ENCODE results near the gene MYLK4. TPM values are rescaled to one million over a fixed set of nuclear protein-coding genes. Genes with fewer than 3 reads are reported as not detected.
A peak's percentile ranks its signal among the peaks of the same experiment; 100 is the strongest.

The MYLK4 gene
- total and polyA plus RNA-seq, 2 of the 13 experiments (the other 11 are each of a cell fraction or from before 2014, with no cell fraction given) = 0.26 to 0.29 TPM

- TF ChIP-seq ZNF205 (CRISPR knock-in tag; IDR thresholded peaks at IDR 0.05) = no peak
- TF ChIP-seq TBP (CRISPR knock-in tag; IDR thresholded peaks at IDR 0.05) = no peak
- no peak for TF ChIP-seq ZBTB1 (CRISPR knock-in tag; IDR thresholded peaks at IDR 0.05; ENCODE audit: borderline replicate concordance)
- TF ChIP-seq ZNF230 (CRISPR knock-in tag; IDR thresholded peaks at IDR 0.05) = no peak
- TF ChIP-seq KLF12 (CRISPR knock-in tag; IDR thresholded peaks at IDR 0.05; ENCODE audit: borderline replicate concordance) = no peak
- no peak for TF ChIP-seq ZNF703 (CRISPR knock-in tag; IDR thresholded peaks at IDR 0.05; ENCODE audit: borderline replicate concordance)
- no peak for TF ChIP-seq NR0B2 (CRISPR knock-in tag; IDR thresholded peaks at IDR 0.05)
- TF ChIP-seq MYC (CRISPR knock-in tag; IDR thresholded peaks at IDR 0.05; ENCODE audit: borderline replicate concordance) = no peak
- TF ChIP-seq CHCHD3 (CRISPR knock-in tag; IDR thresholded peaks at IDR 0.05) = no peak
- TF ChIP-seq ZFP37 (CRISPR knock-in tag; IDR thresholded peaks at IDR 0.05; ENCODE audit: borderline replicate concordance) = no peak
- no peak for TF ChIP-seq GMEB2 (CRISPR knock-in tag; IDR thresholded peaks at IDR 0.05; ENCODE audit: low read depth)
- TF ChIP-seq CC2D1A (CRISPR knock-in tag; IDR thresholded peaks at IDR 0.05) = no peak
- no peak for TF ChIP-seq PHB2 (IDR thresholded peaks at IDR 0.05; ENCODE audit: partially characterized antibody)
- no peak for TF ChIP-seq KDM6A (CRISPR knock-in tag; IDR thresholded peaks at IDR 0.05; ENCODE audit: low read depth)
- TF ChIP-seq HNF4A (CRISPR knock-in tag; IDR thresholded peaks at IDR 0.05) = no peak
- TF ChIP-seq ARNTL (CRISPR knock-in tag; IDR thresholded peaks at IDR 0.05) = no peak
- no peak for TF ChIP-seq ZNF776 (CRISPR knock-in tag; IDR thresholded peaks at IDR 0.05)
- TF ChIP-seq ARID3A (IDR thresholded peaks at IDR 0.05; ENCODE audit: low read depth, low read length) = peak; percentile 18; the same call in 1 of the 2 replicates
- no peak for TF ChIP-seq ZSCAN20 (CRISPR knock-in tag; IDR thresholded peaks at IDR 0.05; ENCODE audit: borderline replicate concordance)
- no peak for TF ChIP-seq RBM39 (IDR thresholded peaks at IDR 0.05; ENCODE audit: low read depth, low read length, poor library complexity, severe bottlenecking)
- no peak for TF ChIP-seq AKNA (CRISPR knock-in tag; IDR thresholded peaks at IDR 0.05; ENCODE audit: borderline replicate concordance)
- TF ChIP-seq EED (CRISPR knock-in tag; IDR thresholded peaks at IDR 0.05) = no peak
- no peak for TF ChIP-seq FOXC1 (CRISPR knock-in tag; IDR thresholded peaks at IDR 0.05; ENCODE audit: borderline replicate concordance)
Measured at GRCh38 chr6:2738373-2738979, 12.2 kb downstream of the MYLK4 start (continued).

Data from HepG2 (cell line).